Measurements from ENCODE around the gene CRNKL1. TPM values are rescaled to one million over a fixed set of nuclear protein-coding genes. Genes with fewer than 3 reads are reported as not detected.

Gene CRNKL1
- total and polyA plus RNA-seq, 2 of the 4 experiments (the other 2 are of a cell fraction) = 7.4 to 20.1 TPM

- Histone ChIP-seq H3K4ac (ENCODE audit: low read depth, low read length) (no peak overlapping the region), H3K9me1 (ENCODE audit: insufficient read depth, low read length) (no peaks in the 10 kb centered on the region), H3K4me2 (ENCODE audit: low read depth, low read length) (no peak overlapping the region), H3K4me3 (ENCODE audit: insufficient read depth, low read depth, low read length) (no peak overlapping the region), H4K8ac (ENCODE audit: low read depth in 2 of 2, low read length in 2 of 2) (no peak overlapping the region), H3K56ac (ENCODE audit: extremely low read depth, insufficient read depth, low read length) (no peak overlapping the region), H3K9me3 (ENCODE audit: control insufficient read depth, insufficient read depth, low read length) (no peaks in the 10 kb centered on the region), H3K9ac (ENCODE audit: low read depth, low read length) (no peak overlapping the region), H4K5ac (ENCODE audit: low read depth, low read length) (no peak overlapping the region), H2AK9ac (replicated peaks; ENCODE audit: low read depth, low read length, poor library complexity) (no peak overlapping the region), H2BK20ac (ENCODE audit: low read depth, low read length) (no peak overlapping the region), H3K18ac (ENCODE audit: low read depth, low read length) (no peak overlapping the region), H3K14ac (replicated peaks; ENCODE audit: low read depth, low read length) (no peak overlapping the region), H3K4me1 (ENCODE audit: control insufficient read depth, insufficient read depth, low read length) (no peaks in the 10 kb centered on the region), H2BK5ac (ENCODE audit: low read depth, low read length, poor library complexity, severe bottlenecking) (no peak overlapping the region), H2AFZ (replicated peaks; ENCODE audit: low read length, poor library complexity) (no peak overlapping the region), H3K27ac (ENCODE audit: insufficient read depth, low read length) (no peak overlapping the region), H3K36me3 (ENCODE audit: control insufficient read depth, insufficient read depth, low read length) (no peaks in the 10 kb centered on the region), H3K23ac (ENCODE audit: low read depth, low read length) (no peak overlapping the region), H3K79me1 (ENCODE audit: low read depth in 1 of 2, low read length in 2 of 2) (no peaks in the 10 kb centered on the region), H2BK120ac (ENCODE audit: low read depth, low read length) (no peak overlapping the region), H2AK5ac (ENCODE audit: low read depth, low read length) (no peak overlapping the region), H2BK15ac (ENCODE audit: low read depth, low read length) (no peak overlapping the region), H4K20me1 (ENCODE audit: insufficient read depth, low read length) (no peaks in the 10 kb centered on the region), H4K91ac (ENCODE audit: insufficient read depth, low read depth, low read length) (no peak overlapping the region), H3K27me3 (ENCODE audit: control insufficient read depth, insufficient read depth, low read length) (peaks cover 32% of the 10 kb centered on the region)
- ChIA-PET CTCF (no interaction called here), POLR2A (ENCODE audit: unreplicated experiment) (no interaction called here)
- intact Hi-C loops (cut with micrococcal nuclease) (no loop called here), dilution Hi-C loops (cut with HindIII; ENCODE audit: low sequenced_read_pairs, unreplicated experiment) (no loop called here), in situ Hi-C loops (cut with MboI; ENCODE audit: low sequenced_read_pairs) (loop anchor here (10.0 kb wide), 1 partner anchor 160 kb away; no protein-coding TSS in a partner anchor)
- WGBS, 2 experiments (ENCODE audit: extremely low coverage in 2 of 2, insufficient read length in 1 of 2) = no CpG with 5 or more reads among the region's 4 CpGs
- TF ChIP-seq ELK1 (IDR thresholded peaks at IDR 0.05; ENCODE audit: borderline replicate concordance, low read depth, low read length) = no peak
- no peak for TF ChIP-seq FOS (IDR thresholded peaks at IDR 0.05; ENCODE audit: low read depth, low read length)
- no peak for TF ChIP-seq MXI1 (IDR thresholded peaks at IDR 0.05; ENCODE audit: borderline replicate concordance, low read depth, low read length)
- no peak for TF ChIP-seq RCOR1 (IDR thresholded peaks at IDR 0.05; ENCODE audit: insufficient replicate concordance, low read length)
- no peak for TF ChIP-seq CEBPB (IDR thresholded peaks at IDR 0.05; ENCODE audit: low read depth, low read length)
- DNase-seq = no peak
- BruUV-seq (replicated peaks) = no TSS peak
- no peak for ATAC-seq (ENCODE audit: low read depth)
Measured at GRCh38 chr20:20075032-20075431, 22.8 kb upstream of the CRNKL1 start.
